Stimulated activated CD8-positive, alpha-beta memory T cell treated with anti-CD3 and anti-CD28 coated beads, Interleukin-15, amount 100 ng/mL, for 48 hours (primary cell): Measurements from ENCODE around the gene TTC7B.

ENCODE experiments used
- DNase-seq, 2 donors: peaks; one replicate each; pipeline ENCODE4 v3.0.0-alpha.2; 2020; ENCODE audit warnings: low read depth in 2 of 2

Gene TTC7B

GRCh38 chr14:90703841-90704737 is 112.1 kb downstream of the TTC7B start:
- DNase-seq: no peak

GRCh38 chr14:90700933-90701776 is 115.1 kb downstream of the TTC7B start:
- no peak for DNase-seq

- DNase-seq: no peak
Observed at GRCh38 chr14:90699016-90699415, 117.2 kb downstream of the TTC7B start.

GRCh38 chr14:90698379-90698869 is 117.8 kb downstream of the TTC7B start:
- DNase-seq: no peak

GRCh38 chr14:90697577-90698206 is 118.5 kb downstream of the TTC7B start:
- peak; percentile 54 to 56 for DNase-seq

- no peak for DNase-seq
Observed at GRCh38 chr14:90697132-90697531, 119.1 kb downstream of the TTC7B start.

- no peak for DNase-seq
Observed at GRCh38 chr14:90696720-90697119, 119.5 kb downstream of the TTC7B start.

GRCh38 chr14:90695997-90696660 is 120.1 kb downstream of the TTC7B start:
- no peak for DNase-seq

GRCh38 chr14:90693413-90693812 is 122.8 kb downstream of the TTC7B start:
- DNase-seq: no peak

GRCh38 chr14:90692826-90693225 is 123.4 kb downstream of the TTC7B start:
- no peak for DNase-seq

GRCh38 chr14:90692061-90692460 is 124.2 kb downstream of the TTC7B start:
- no peak for DNase-seq

GRCh38 chr14:90691627-90692026 is 124.6 kb downstream of the TTC7B start:
- DNase-seq: no peak

- no peak for DNase-seq
Observed at GRCh38 chr14:90687680-90688079, 128.6 kb downstream of the TTC7B start.

GRCh38 chr14:90682615-90683014 is 133.6 kb downstream of the TTC7B start:
- no peak for DNase-seq

GRCh38 chr14:90681929-90682328 is 134.3 kb downstream of the TTC7B start:
- no peak for DNase-seq

GRCh38 chr14:90678846-90679362 is 137.3 kb downstream of the TTC7B start:
- DNase-seq: no peak

- DNase-seq: no peak
Observed at GRCh38 chr14:90678420-90678819, 137.8 kb downstream of the TTC7B start.

- peak in 1 of 2 donors; percentile 33 for DNase-seq
Observed at GRCh38 chr14:90677484-90678050, 138.7 kb downstream of the TTC7B start.

- DNase-seq: no peak
Observed at GRCh38 chr14:90676912-90677311, 139.3 kb downstream of the TTC7B start.

GRCh38 chr14:90676356-90676755 is 139.9 kb downstream of the TTC7B start:
- DNase-seq: no peak

- no peak for DNase-seq
Observed at GRCh38 chr14:90675399-90675798, 140.8 kb downstream of the TTC7B start.
